ENCODE measurements around the gene FLNC.

DNA sequence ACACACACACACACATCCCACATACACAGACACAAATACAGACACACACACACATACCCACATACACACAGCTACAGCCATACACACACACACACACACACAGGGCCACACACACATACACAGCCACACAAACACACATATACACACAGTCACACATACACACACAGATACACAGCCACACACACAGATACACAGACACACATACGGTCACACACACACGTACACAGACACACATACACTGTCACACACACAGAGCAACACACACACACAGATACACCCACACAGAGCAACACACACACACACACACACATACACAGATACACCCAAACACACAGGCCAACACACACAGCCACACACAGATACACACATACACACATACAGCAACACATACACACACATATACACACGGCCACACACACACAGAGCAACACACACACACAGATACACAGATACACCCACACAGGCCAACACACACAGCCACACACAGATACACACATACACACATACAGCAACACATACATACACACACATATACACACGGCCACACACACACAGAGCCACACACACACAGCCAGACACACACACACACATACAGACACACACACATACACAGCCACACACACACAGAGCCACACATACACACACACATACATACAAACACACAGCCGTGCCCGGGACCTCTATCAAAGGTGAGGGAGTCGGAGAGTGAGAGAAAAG lies 58.0 kb downstream of the FLNC start:
- TF ChIP-seq CTCF (IDR thresholded peaks at IDR 0.05): no peak
- no peak for TF ChIP-seq POLR2A (IDR thresholded peaks at IDR 0.05)

Data from uterus (tissue), 2 donors.